Measurements from ENCODE around the gene ZNF474.

Gene ZNF474

GRCh38 chr5:122183098-122183787 is 53.9 kb downstream of the ZNF474 start:
- no peak for DNase-seq

GRCh38 chr5:122183788-122184170 is 54.4 kb downstream of the ZNF474 start:
- DNase-seq, result no peak

GRCh38 chr5:122184676-122185255 is 55.4 kb downstream of the ZNF474 start:
- DNase-seq, result no peak

GRCh38 chr5:122187426-122187825 is 58.1 kb downstream of the ZNF474 start:
- peak; percentile 4 for DNase-seq

- DNase-seq, result no peak
Measured at GRCh38 chr5:122190156-122190555, 60.8 kb downstream of the ZNF474 start.

- peak; percentile 62 for DNase-seq
Measured at GRCh38 chr5:122192497-122193496, 63.5 kb downstream of the ZNF474 start.

- DNase-seq, result peak; percentile 41
Measured at GRCh38 chr5:122195802-122196394, 66.6 kb downstream of the ZNF474 start.

GRCh38 chr5:122199146-122199545 is 69.8 kb downstream of the ZNF474 start:
- no peak for DNase-seq

GRCh38 chr5:122200450-122200849 is 71.1 kb downstream of the ZNF474 start:
- no peak for DNase-seq

GRCh38 chr5:122200865-122201264 is 71.5 kb downstream of the ZNF474 start:
- no peak for DNase-seq

GRCh38 chr5:122201365-122201764 is 72.0 kb downstream of the ZNF474 start:
- DNase-seq, result no peak

- DNase-seq, result no peak
Measured at GRCh38 chr5:122202952-122203351, 73.6 kb downstream of the ZNF474 start.

Data from inflammatory macrophage treated with lipopolysaccharide for 4 hours (primary cell).